OCI-LY3 (cell line): Measurements from ENCODE around the gene TCF25.

ENCODE experiments used
- H2AFZ ChIP-seq: fragments of 200-600, 300-600 bp; shearing (Covaris generic); 2 replicates; pipeline ENCODE4 v1.6.0; 2014; ENCODE audit warnings: antibody characterized with exemption, low read depth, low read length
- H3K27ac ChIP-seq: fragments of 200-600, 300-600 bp; sonication (generic); 2 replicates; pipeline ENCODE4 v1.5.1; 2014; ENCODE audit warnings: mild to moderate bottlenecking, low read length, moderate library complexity, mixed read lengths
- H3K27me3 ChIP-seq: fragments of 200-600, 300-600 bp; sonication (generic); 2 replicates; pipeline ENCODE4 v1.6.1; 2014; ENCODE audit warnings: low read depth, low read length, mixed read lengths
- H3K36me3 ChIP-seq: fragments of 200-600, 300-600 bp; sonication (generic); replicated peaks from 2 replicates; pipeline ENCODE3; 2014; ENCODE audit warnings: low read depth, low read length, mixed read lengths
- H3K4me1 ChIP-seq: fragments of 300-600, 200-600 bp; sonication (generic); 2 replicates; pipeline ENCODE4 v1.6.1; 2014; ENCODE audit warnings: low read length, mixed read lengths
- H3K4me2 ChIP-seq: fragments of 200-600, 300-600 bp; sonication (generic); 2 replicates; pipeline ENCODE4 v1.6.1; 2014; ENCODE audit warnings: low read length, mixed read lengths
- H3K4me3 ChIP-seq: fragments of 300-600, 200-600 bp; sonication (generic); 2 replicates; pipeline ENCODE4 v1.5.1; 2014; ENCODE audit warnings: antibody characterized with exemption, mild to moderate bottlenecking, low read length, moderate library complexity
- H3K79me2 ChIP-seq: fragments of 300-600, 200-600 bp; shearing (Covaris generic); 2 replicates; pipeline ENCODE4 v1.6.1; 2014; ENCODE audit warnings: mild to moderate bottlenecking, low read length, mixed read lengths
- H3K9ac ChIP-seq: fragments of 300-600, 200-600 bp; shearing (Covaris generic); 2 replicates; pipeline ENCODE4 v1.6.0; 2014; ENCODE audit warnings: mild to moderate bottlenecking, low read length, moderate library complexity
- H3K9me3 ChIP-seq: fragments of 200-600, 300-600 bp; shearing (Covaris generic); 2 replicates; pipeline ENCODE4 v1.6.1; 2014; ENCODE audit warnings: low read length, mixed read lengths; ENCODE audit not compliant: insufficient read depth
- H4K20me1 ChIP-seq: fragments of 200-600, 300-600 bp; sonication (generic); 2 replicates; pipeline ENCODE4 v1.6.1; 2016; ENCODE audit warnings: low read length, mixed read lengths; ENCODE audit not compliant: insufficient read depth
- CTCF ChIP-seq: fragments of 200-600, 300-600 bp; sonication (generic); IDR thresholded peaks from 2 replicates; pipeline ENCODE4 v1.5.1; 2014; ENCODE audit warnings: antibody characterized with exemption, low read length, low read depth
- EZH2phosphoT487 ChIP-seq: fragments of 200-600 bp; shearing (Covaris generic); IDR thresholded peaks from 2 replicates; pipeline ENCODE4 v1.6.1; 2018; ENCODE audit warnings: antibody characterized with exemption, mixed run types, low read depth

Gene TCF25

GRCh38 chr16:89843409-89844350 is 29.7 kb upstream of the TCF25 start:
- Histone ChIP-seq H3K4me3 (no peak overlapping the region), H3K27me3 (peaks cover 23% of the 10 kb centered on the region), H3K79me2 (no peaks in the 10 kb centered on the region), H3K36me3 (no peaks in the 10 kb centered on the region), H3K9ac (no peak overlapping the region), H2AFZ (no peak overlapping the region), H3K27ac (no peak overlapping the region), H3K9me3 (no peaks in the 10 kb centered on the region), H3K4me1 (peaks cover 13% of the 10 kb centered on the region), H3K4me2 (peak overlapping the region; percentile 16), H4K20me1 (no peaks in the 10 kb centered on the region)
- no peak for TF ChIP-seq CTCF
- TF ChIP-seq EZH2phosphoT487, result no peak

- Histone ChIP-seq H3K27me3 (peaks cover 23% of the 10 kb centered on the region), H3K4me3 (no peak overlapping the region), H3K79me2 (no peaks in the 10 kb centered on the region), H4K20me1 (no peaks in the 10 kb centered on the region), H3K27ac (no peak overlapping the region), H3K9ac (no peak overlapping the region), H3K36me3 (no peaks in the 10 kb centered on the region), H3K4me2 (peak overlapping the region; percentile 25), H3K9me3 (no peaks in the 10 kb centered on the region), H2AFZ (no peak overlapping the region), H3K4me1 (peaks cover 7% of the 10 kb centered on the region; the same call in 1 of the 2 replicates)
- TF ChIP-seq EZH2phosphoT487 (no peak), CTCF (no peak)
Observed at GRCh38 chr16:89844739-89845339, 28.6 kb upstream of the TCF25 start.

- no peaks in the 10 kb centered on the region for H4K20me1 ChIP-seq
- no peaks in the 10 kb centered on the region for H3K79me2 ChIP-seq
- TF ChIP-seq CTCF, result peak; percentile 15; the same call in 1 of the 2 replicates
- TF ChIP-seq EZH2phosphoT487, result no peak
- H3K27me3 ChIP-seq, result peaks cover 23% of the 10 kb centered on the region
- H3K27ac ChIP-seq, result no peak overlapping the region
- H3K9ac ChIP-seq, result no peak overlapping the region
- H3K4me2 ChIP-seq, result peak overlapping the region; percentile 25
- H2AFZ ChIP-seq, result no peak overlapping the region
- peaks cover 5% of the 10 kb centered on the region; the same call in 1 of the 2 replicates for H3K4me1 ChIP-seq
- no peaks in the 10 kb centered on the region for H3K9me3 ChIP-seq
- H3K4me3 ChIP-seq, result 0 out of 2 replicates have a peak overlapping the region, but pooled peaks have one; percentile 21
- H3K36me3 ChIP-seq, result no peaks in the 10 kb centered on the region
Observed at GRCh38 chr16:89845417-89845816, 28.0 kb upstream of the TCF25 start.
